ENCODE data around the gene SLIT3. TPM values are rescaled to one million over a fixed set of nuclear protein-coding genes. Genes with fewer than 3 reads are reported as not detected.

Gene SLIT3
- total RNA-seq, 4 donors from 2014 or later, result 6.8 to 23.1 (median 13.3) TPM

GRCh38 chr5:168931638-168932345 is 369.1 kb downstream of the SLIT3 start:
- H3K27me3 ChIP-seq, result no peaks in the 10 kb centered on the region
- H3K9me3 ChIP-seq, result no peaks in the 10 kb centered on the region
- H3K36me3 ChIP-seq, result no peaks in the 10 kb centered on the region
- no peak for TF ChIP-seq POLR2A (IDR thresholded peaks at IDR 0.05)
- no peak for TF ChIP-seq CTCF (IDR thresholded peaks at IDR 0.05)
- H3K4me3 ChIP-seq, result no peak overlapping the region
- no peak overlapping the region for H3K27ac ChIP-seq
- no peak for DNase-seq
- H3K4me1 ChIP-seq, result no peaks in the 10 kb centered on the region

- Histone ChIP-seq H3K27ac (no peak overlapping the region), H3K36me3 (no peaks in the 10 kb centered on the region), H3K4me1 (no peaks in the 10 kb centered on the region), H3K4me3 (no peak overlapping the region), H3K27me3 (no peaks in the 10 kb centered on the region), H3K9me3 (no peaks in the 10 kb centered on the region)
- no peak for DNase-seq
- TF ChIP-seq CTCF (IDR thresholded peaks at IDR 0.05), result no peak
- TF ChIP-seq POLR2A (IDR thresholded peaks at IDR 0.05), result no peak
These were observed 371.3 kb downstream of the SLIT3 start for GRCh38 chr5:168929656-168930055.

- Histone ChIP-seq H3K27me3 (no peaks in the 10 kb centered on the region), H3K36me3 (no peaks in the 10 kb centered on the region), H3K4me3 (no peak overlapping the region), H3K4me1 (no peaks in the 10 kb centered on the region), H3K9me3 (no peaks in the 10 kb centered on the region), H3K27ac (no peak overlapping the region)
- DNase-seq, result no peak
- TF ChIP-seq CTCF (IDR thresholded peaks at IDR 0.05), result no peak
These were observed 375.8 kb downstream of the SLIT3 start for GRCh38 chr5:168925160-168925559.

- no peaks in the 10 kb centered on the region for H3K36me3 ChIP-seq
- no peaks in the 10 kb centered on the region for H3K27me3 ChIP-seq
- H3K9me3 ChIP-seq, result peaks cover 0 to 3% (median 0%) of the 10 kb centered on the region in 4 donors
- DNase-seq, result no peak
- H3K27ac ChIP-seq, result no peak overlapping the region
- H3K4me1 ChIP-seq, result no peaks in the 10 kb centered on the region
- no peak for TF ChIP-seq POLR2A (IDR thresholded peaks at IDR 0.05)
- no peak for TF ChIP-seq CTCF (IDR thresholded peaks at IDR 0.05)
- no peak overlapping the region for H3K4me3 ChIP-seq
These were observed 379.6 kb downstream of the SLIT3 start for GRCh38 chr5:168921147-168921866.

- H3K27me3 ChIP-seq, result no peaks in the 10 kb centered on the region
- no peak overlapping the region for H3K4me3 ChIP-seq
- no peaks in the 10 kb centered on the region for H3K4me1 ChIP-seq
- H3K9me3 ChIP-seq, result peaks cover 0 to 3% (median 0%) of the 10 kb centered on the region in 4 donors
- no peak overlapping the region for H3K27ac ChIP-seq
- TF ChIP-seq CTCF (IDR thresholded peaks at IDR 0.05) (no peak), POLR2A (IDR thresholded peaks at IDR 0.05) (no peak)
- DNase-seq, result no peak
- H3K36me3 ChIP-seq, result no peaks in the 10 kb centered on the region
These were observed 380.7 kb downstream of the SLIT3 start for GRCh38 chr5:168920019-168920810.

Measured in Peyer's patch (tissue), 4 donors.